SK-N-SH treated with all-trans-retinoic acid at 6 μM for 48 hours (cell line): Measurements from ENCODE around the gene PCARE.
A peak's percentile ranks its signal among the peaks of the same experiment; 100 is the strongest.

Experiments used
- ATAC-seq: fragments of 200-7000 bp; cut with Tn5 transposase; 3 replicates; pipeline ENCODE4 v1.9.1; 2020; ENCODE audit warnings: mild to moderate bottlenecking, moderate library complexity
- ARNTL ChIP-seq: fragments of 450-650 bp; formaldehyde crosslinking; IDR thresholded peaks from 2 replicates; pipeline ENCODE4 v1.5.0; 2020; ENCODE audit warnings: low read depth, mild to moderate bottlenecking, moderate library complexity, borderline replicate concordance
- ESRRG ChIP-seq: fragments of 250-450 bp; sonication (Bioruptor Pico); IDR thresholded peaks from 2 replicates; pipeline ENCODE4 v1.6.1; 2021; ENCODE audit warnings: mild to moderate bottlenecking
- ISL1 ChIP-seq: fragments of 250-450 bp; sonication (Bioruptor Pico); IDR thresholded peaks from 2 replicates; pipeline ENCODE4 v2.1.2; 2022; ENCODE audit warnings: mild to moderate bottlenecking, moderate library complexity
- OSR1 ChIP-seq: fragments of 250-450 bp; sonication (Bioruptor Pico); IDR thresholded peaks from 2 replicates; pipeline ENCODE4 v1.8.0; 2022; ENCODE audit warnings: moderate library complexity, mild to moderate bottlenecking, inconsistent platforms
- SNAI2 ChIP-seq: fragments of 250-450 bp; sonication (Bioruptor Pico); IDR thresholded peaks from 2 replicates; pipeline ENCODE4 v1.5.0; 2020; ENCODE audit warnings: mild to moderate bottlenecking, moderate library complexity
- TCF4 ChIP-seq: fragments of 250-450 bp; sonication (Bioruptor Pico); IDR thresholded peaks from 2 replicates; pipeline ENCODE4 v1.8.0; 2021; ENCODE audit warnings: mild to moderate bottlenecking, moderate library complexity, borderline replicate concordance
- TOX ChIP-seq: fragments of 250-450 bp; sonication (Bioruptor Pico); IDR thresholded peaks from 2 replicates; pipeline ENCODE4 v1.8.0; 2021; ENCODE audit warnings: mild to moderate bottlenecking, moderate library complexity, borderline replicate concordance
- ZFP3 ChIP-seq: fragments of 250-450 bp; sonication (Bioruptor Pico); IDR thresholded peaks from 2 replicates; pipeline ENCODE4 v1.5.0; 2020; ENCODE audit warnings: mild to moderate bottlenecking, moderate library complexity
- ZFP30 ChIP-seq: fragments of 450-650 bp; formaldehyde crosslinking; IDR thresholded peaks from 2 replicates; pipeline ENCODE4 v1.5.0; 2022; ENCODE audit warnings: mild to moderate bottlenecking, moderate library complexity
- ZNF565 ChIP-seq: fragments of 450-650 bp; formaldehyde crosslinking; conservative IDR thresholded peaks from 2 replicates; pipeline ENCODE4 v1.5.0; 2020; ENCODE audit warnings: low read depth, mild to moderate bottlenecking, moderate library complexity
- ZNF8 ChIP-seq: fragments of 450-650 bp; formaldehyde crosslinking; IDR thresholded peaks from 2 replicates; pipeline ENCODE4 v1.5.0; 2020; ENCODE audit warnings: mild to moderate bottlenecking, moderate library complexity
- TF ChIP-seq, protein P1 (sequence below): fragments of 250-450 bp; sonication (Bioruptor Pico); IDR thresholded peaks from 2 replicates; pipeline ENCODE4 v1.8.0; 2021; ENCODE audit warnings: low read depth, mild to moderate bottlenecking, moderate library complexity, borderline replicate concordance
- TF ChIP-seq, protein P2 (sequence below): fragments of 250-450 bp; sonication (Bioruptor Pico); IDR thresholded peaks from 2 replicates; pipeline ENCODE4 v1.8.0; 2020; ENCODE audit warnings: mild to moderate bottlenecking, moderate library complexity, borderline replicate concordance
- TF ChIP-seq, protein P3 (sequence below): fragments of 250-450 bp; sonication (Bioruptor Pico); IDR thresholded peaks from 2 replicates; pipeline ENCODE4 v1.5.1; 2021; ENCODE audit warnings: mild to moderate bottlenecking, moderate library complexity

The PCARE gene

GRCh38 chr2:29064346-29064715 is 10.0 kb downstream of the PCARE start:
- TF ChIP-seq OSR1 (CRISPR knock-in tag) (no peak), ZFP3 (CRISPR knock-in tag) (no peak), ZNF8 (CRISPR knock-in tag) (no peak), SNAI2 (CRISPR knock-in tag) (no peak), ESRRG (CRISPR knock-in tag) (no peak), ARNTL (no peak), TCF4 (CRISPR knock-in tag) (no peak)
- TF ChIP-seq, protein P1, sequence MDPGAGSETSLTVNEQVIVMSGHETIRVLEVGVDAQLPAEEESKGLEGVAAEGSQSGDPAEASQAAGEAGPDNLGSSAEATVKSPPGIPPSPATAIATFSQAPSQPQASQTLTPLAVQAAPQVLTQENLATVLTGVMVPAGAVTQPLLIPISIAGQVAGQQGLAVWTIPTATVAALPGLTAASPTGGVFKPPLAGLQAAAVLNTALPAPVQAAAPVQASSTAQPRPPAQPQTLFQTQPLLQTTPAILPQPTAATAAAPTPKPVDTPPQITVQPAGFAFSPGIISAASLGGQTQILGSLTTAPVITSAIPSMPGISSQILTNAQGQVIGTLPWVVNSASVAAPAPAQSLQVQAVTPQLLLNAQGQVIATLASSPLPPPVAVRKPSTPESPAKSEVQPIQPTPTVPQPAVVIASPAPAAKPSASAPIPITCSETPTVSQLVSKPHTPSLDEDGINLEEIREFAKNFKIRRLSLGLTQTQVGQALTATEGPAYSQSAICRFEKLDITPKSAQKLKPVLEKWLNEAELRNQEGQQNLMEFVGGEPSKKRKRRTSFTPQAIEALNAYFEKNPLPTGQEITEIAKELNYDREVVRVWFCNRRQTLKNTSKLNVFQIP, result no peak
- TF ChIP-seq, protein P2, sequence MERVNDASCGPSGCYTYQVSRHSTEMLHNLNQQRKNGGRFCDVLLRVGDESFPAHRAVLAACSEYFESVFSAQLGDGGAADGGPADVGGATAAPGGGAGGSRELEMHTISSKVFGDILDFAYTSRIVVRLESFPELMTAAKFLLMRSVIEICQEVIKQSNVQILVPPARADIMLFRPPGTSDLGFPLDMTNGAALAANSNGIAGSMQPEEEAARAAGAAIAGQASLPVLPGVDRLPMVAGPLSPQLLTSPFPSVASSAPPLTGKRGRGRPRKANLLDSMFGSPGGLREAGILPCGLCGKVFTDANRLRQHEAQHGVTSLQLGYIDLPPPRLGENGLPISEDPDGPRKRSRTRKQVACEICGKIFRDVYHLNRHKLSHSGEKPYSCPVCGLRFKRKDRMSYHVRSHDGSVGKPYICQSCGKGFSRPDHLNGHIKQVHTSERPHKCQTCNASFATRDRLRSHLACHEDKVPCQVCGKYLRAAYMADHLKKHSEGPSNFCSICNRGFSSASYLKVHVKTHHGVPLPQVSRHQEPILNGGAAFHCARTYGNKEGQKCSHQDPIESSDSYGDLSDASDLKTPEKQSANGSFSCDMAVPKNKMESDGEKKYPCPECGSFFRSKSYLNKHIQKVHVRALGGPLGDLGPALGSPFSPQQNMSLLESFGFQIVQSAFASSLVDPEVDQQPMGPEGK, result no peak
- TF ChIP-seq, all 23 proteins: peak for 0
- ATAC-seq, result no peak

GRCh38 chr2:29063646-29064345 is 10.5 kb downstream of the PCARE start:
- no peak for ATAC-seq

DNA sequence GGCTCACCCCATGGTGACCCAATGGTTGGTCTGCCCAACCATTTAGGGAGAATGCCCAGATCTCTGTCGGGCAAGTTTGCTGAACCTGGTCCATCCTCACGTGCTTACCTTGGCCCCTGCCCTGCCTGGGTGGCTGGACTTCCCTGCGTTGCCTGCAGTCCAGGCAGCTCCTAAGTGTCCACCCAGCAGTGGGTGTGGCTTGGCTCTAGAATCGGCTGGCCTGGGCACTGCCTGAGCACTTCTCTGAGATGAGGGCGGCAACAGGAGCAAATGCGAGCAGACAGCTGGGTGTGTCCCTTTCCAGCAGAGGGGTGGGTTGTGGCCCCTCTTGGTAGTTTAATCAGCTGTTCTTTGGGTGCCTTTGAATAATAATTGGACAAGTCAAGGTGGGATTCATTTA is 11.3 kb downstream of the PCARE start:
- no peak for ATAC-seq
- TF ChIP-seq, protein P2, result no peak
- no peak for TF ChIP-seq ISL1 (CRISPR knock-in tag)
- no peak for TF ChIP-seq ZNF565 (CRISPR knock-in tag)
- TF ChIP-seq, protein P3, sequence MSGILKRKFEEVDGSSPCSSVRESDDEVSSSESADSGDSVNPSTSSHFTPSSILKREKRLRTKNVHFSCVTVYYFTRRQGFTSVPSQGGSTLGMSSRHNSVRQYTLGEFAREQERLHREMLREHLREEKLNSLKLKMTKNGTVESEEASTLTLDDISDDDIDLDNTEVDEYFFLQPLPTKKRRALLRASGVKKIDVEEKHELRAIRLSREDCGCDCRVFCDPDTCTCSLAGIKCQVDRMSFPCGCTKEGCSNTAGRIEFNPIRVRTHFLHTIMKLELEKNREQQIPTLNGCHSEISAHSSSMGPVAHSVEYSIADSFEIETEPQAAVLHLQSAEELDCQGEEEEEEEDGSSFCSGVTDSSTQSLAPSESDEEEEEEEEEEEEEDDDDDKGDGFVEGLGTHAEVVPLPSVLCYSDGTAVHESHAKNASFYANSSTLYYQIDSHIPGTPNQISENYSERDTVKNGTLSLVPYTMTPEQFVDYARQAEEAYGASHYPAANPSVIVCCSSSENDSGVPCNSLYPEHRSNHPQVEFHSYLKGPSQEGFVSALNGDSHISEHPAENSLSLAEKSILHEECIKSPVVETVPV (CRISPR knock-in tag), result no peak
- TF ChIP-seq, protein P1, result no peak
- TF ChIP-seq ZFP30 (CRISPR knock-in tag), result no peak
- no peak for TF ChIP-seq SNAI2 (CRISPR knock-in tag)
- TF ChIP-seq ESRRG (CRISPR knock-in tag), result no peak
- TF ChIP-seq ZFP3 (CRISPR knock-in tag), result no peak
- no peak for TF ChIP-seq OSR1 (CRISPR knock-in tag)
- TF ChIP-seq, all 23 proteins: peak for 0

More at GRCh38 chr2:29063646-29064345, 10.5 kb downstream of the PCARE start:
- TF ChIP-seq TOX (CRISPR knock-in tag), result no peak
- no peak for TF ChIP-seq ESRRG (CRISPR knock-in tag)
- peak; percentile 22; the same call in 1 of the 2 replicates for TF ChIP-seq ISL1 (CRISPR knock-in tag)

DNA sequence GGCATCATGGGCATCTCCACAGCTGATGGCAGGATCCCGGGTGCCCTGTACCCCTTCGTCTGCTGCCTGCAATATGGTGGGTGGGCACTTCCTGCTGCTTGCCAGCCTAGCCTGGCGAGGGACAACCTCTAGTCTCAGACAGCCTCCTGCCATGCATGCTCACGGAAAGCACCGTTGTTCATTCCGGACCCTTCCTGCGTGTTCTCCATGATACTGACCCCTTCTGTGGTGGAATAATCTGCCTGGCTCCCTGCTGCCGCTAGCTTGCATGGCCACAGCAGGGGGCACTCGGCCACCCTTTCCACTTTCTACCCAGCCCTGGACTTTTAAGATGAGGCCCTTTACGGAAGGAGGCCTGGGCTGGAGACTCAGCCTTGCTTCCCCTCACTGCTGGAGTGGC is 12.0 kb downstream of the PCARE start:
- no peak for TF ChIP-seq ZFP30 (CRISPR knock-in tag)
- no peak for ATAC-seq

DNA sequence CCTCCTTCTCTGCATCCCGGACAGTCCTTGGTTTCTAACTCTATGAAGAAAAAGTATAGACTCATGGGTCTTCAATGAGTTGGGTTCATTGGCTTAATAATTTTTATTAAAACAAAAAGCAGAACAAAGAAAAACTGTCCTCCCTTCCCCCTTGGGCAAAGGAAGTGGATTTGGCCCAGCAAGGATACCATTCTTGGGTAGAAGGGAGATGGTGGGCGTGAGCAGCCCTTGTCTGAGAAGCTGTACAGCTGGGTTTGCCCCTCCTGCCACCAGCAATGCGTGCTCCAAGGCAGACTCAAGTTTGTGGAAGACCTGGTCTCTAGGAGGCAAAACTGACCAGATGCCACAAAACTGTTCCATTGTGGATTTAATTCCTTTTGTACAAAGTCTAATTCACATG is 12.7 kb downstream of the PCARE start:
- TF ChIP-seq, protein P2, result no peak

More for the DNA sequence above, 12.7 kb downstream of the PCARE start:
- no peak for ATAC-seq
